Measurements from ENCODE around the gene ZNF790. TPM values are rescaled to one million over a fixed set of nuclear protein-coding genes. Genes with fewer than 3 reads are reported as not detected.

The ZNF790 gene
- total and polyA plus RNA-seq, 2 of the 8 experiments (the other 6 are each of a cell fraction or from before 2014, with no cell fraction given), result 1.7 to 7.2 TPM

DNA sequence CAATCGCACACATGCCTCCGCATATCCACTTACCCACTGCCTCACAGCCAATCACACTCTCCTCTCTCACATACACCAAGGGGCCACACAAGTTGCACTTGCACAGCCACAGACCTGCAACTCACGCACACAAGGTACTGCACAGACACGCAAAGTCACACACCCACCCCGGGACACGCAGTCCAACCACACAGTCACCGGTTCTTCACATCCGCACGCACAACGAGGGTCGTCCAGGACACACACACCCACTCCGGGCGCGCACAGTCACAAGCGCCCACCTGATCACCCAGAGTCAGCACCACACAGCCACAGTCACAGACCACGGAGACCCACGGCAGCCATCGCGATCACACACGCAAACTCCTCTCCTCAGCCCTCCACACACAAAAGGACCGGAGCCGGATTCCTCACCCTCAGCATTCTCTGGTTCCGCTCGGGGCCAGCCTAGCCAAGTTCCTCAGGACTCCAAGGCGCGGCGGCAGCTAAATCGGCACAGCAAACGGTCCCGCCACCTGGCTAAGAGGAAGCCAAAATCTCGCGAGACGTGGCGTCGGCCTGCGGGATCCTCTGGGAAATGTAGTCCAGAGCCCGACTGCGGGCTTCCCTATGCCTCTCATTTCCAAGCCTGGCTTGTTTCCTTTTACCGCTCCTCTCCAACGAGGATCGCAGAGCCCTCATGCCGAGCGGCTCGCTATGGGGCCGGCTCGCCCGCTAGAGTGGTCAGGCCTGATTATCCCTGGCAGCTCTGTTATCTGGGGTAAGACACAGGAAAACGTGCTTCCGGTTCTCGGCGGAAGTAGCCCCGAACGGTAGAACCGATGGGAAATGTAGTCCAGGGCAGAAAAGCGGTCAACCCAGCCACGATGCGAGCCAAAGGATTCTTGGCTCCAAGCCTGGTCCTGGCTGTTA is 65.6 kb downstream of the ZNF790 start, which contains the start of gene ZNF850 (continued):
- TF ChIP-seq POLR2AphosphoS5 (IDR thresholded peaks at IDR 0.05; ENCODE audit: low read depth, low read length) (peak; percentile 89), TBP (IDR thresholded peaks at IDR 0.05; ENCODE audit: low read depth, low read length) (peak; percentile 79), HDAC2 (IDR thresholded peaks at IDR 0.05; ENCODE audit: borderline replicate concordance in 1 of 2, low read depth in 2 of 2, low read length in 2 of 2) (0 out of 4 replicates have a peak, but pooled peaks of 1 of the 2 experiments have one; percentile 28), SP1 (IDR thresholded peaks at IDR 0.05; ENCODE audit: low read depth, low read length) (no peak), RBBP5 (IDR thresholded peaks at IDR 0.05; ENCODE audit: borderline replicate concordance, low read depth, low read length) (peak; percentile 81; the same call in 1 of the 2 replicates), BACH1 (IDR thresholded peaks at IDR 0.05; ENCODE audit: low read length) (peak; percentile 30; the same call in 1 of the 2 replicates), SAP30 (IDR thresholded peaks at IDR 0.05; ENCODE audit: insufficient read depth, insufficient replicate concordance, low read length) (peak; percentile 23), ASH2L (IDR thresholded peaks at IDR 0.05; ENCODE audit: low read length) (peak; percentile 79), SIX5 (IDR thresholded peaks at IDR 0.05; ENCODE audit: low read depth, low read length) (peak; percentile 62), GABPA (IDR thresholded peaks at IDR 0.05; ENCODE audit: borderline replicate concordance, insufficient read depth, low read length) (peak; percentile 96), TAF1 (IDR thresholded peaks at IDR 0.05; ENCODE audit: low read depth, low read length) (peak; percentile 79), POLR2A (IDR thresholded peaks at IDR 0.05; ENCODE audit: control extremely low read depth in 1 of 2, low read depth in 2 of 2, low read length in 2 of 2) (peak; percentile 66 to 67; a peak in 2 of 3 replicates), KDM4A (IDR thresholded peaks at IDR 0.05; ENCODE audit: low read depth, low read length, severe bottlenecking) (peak; percentile 97), BRCA1 (IDR thresholded peaks at IDR 0.05; ENCODE audit: low read depth, low read length) (peak; percentile 87), CHD2 (IDR thresholded peaks at IDR 0.05; ENCODE audit: low read length) (peak; percentile 98)
- TF ChIP-seq, protein P1, sequence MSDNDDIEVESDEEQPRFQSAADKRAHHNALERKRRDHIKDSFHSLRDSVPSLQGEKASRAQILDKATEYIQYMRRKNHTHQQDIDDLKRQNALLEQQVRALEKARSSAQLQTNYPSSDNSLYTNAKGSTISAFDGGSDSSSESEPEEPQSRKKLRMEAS (IDR thresholded peaks at IDR 0.05), result peak; percentile 75

Data from H1 (cell line).